ENCODE results near the gene LRRN2.
"Not testable (repeated sequence)": the region's sequence is repeated elsewhere in the genome, so short reads cannot be mapped to it uniquely, and the experiment has no call there.

Gene LRRN2

GRCh38 chr1:204572923-204573922 is 112.3 kb downstream of the LRRN2 start:
- no peak for DNase-seq

GRCh38 chr1:204571631-204572030 is 113.9 kb downstream of the LRRN2 start:
- DNase-seq: no peak

- no peak for DNase-seq
Observed at GRCh38 chr1:204571128-204571527, 114.4 kb downstream of the LRRN2 start.

- not testable (repeated sequence) for DNase-seq
Observed at GRCh38 chr1:204570021-204570420, 115.5 kb downstream of the LRRN2 start.

GRCh38 chr1:204569478-204569877 is 116.1 kb downstream of the LRRN2 start:
- no peak for DNase-seq

GRCh38 chr1:204568576-204569315 is 116.8 kb downstream of the LRRN2 start:
- no peak for DNase-seq
